Measurements from ENCODE around the gene MYO18B. TPM values are rescaled to one million over a fixed set of nuclear protein-coding genes. Genes with fewer than 3 reads are reported as not detected.

Gene MYO18B
- polyA plus RNA-seq, 1 donor (not counting 4 experiments of a cell fraction or from before 2014, with no cell fraction given) = not detected

DNA sequence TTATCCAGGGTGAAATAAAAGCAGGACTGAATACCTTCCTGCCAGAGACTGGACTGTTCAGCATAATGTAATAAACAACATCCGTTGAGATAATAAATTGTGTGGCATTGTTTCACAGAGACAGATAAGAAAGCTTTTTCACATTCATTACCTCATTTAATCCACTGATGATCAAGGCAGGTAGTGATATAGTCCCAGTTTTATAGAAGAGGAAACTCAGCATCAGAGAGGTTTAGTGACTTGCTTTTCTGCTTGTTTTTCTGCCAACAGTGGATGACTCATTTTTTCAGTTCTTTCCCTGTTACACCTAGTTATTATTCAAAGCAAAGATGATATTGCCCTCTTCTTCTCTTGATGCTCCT, 4.0 kb downstream of the MYO18B start:
- no peak overlapping the region for H3K4me2 ChIP-seq (ENCODE audit: control insufficient read depth, extremely low read depth, insufficient read depth, low read depth, low read length)
- no peaks in the 10 kb centered on the region for H3K79me2 ChIP-seq (ENCODE audit: control insufficient read depth, insufficient read depth, low read length)
- dilution Hi-C loops (cut with MboI; ENCODE audit: extremely low pct_ligation_motif_present, low sequenced_read_pairs) = no loop called here
- H3K36me3 ChIP-seq (ENCODE audit: control insufficient read depth in 2 of 2, extremely low read depth in 1 of 2, insufficient read depth in 2 of 2, low read length in 2 of 2) = no peaks in the 10 kb centered on the region
- H3K27ac ChIP-seq (ENCODE audit: control insufficient read depth, insufficient read depth, low read length) = no peak overlapping the region
- H4K20me1 ChIP-seq (ENCODE audit: control insufficient read depth, extremely low read depth, insufficient read depth, low read length) = no peaks in the 10 kb centered on the region
- H2AFZ ChIP-seq (ENCODE audit: control insufficient read depth, low read length) = no peak overlapping the region
- FAIRE-seq (peak; percentile 44), DNase-seq (ENCODE audit: low read depth, low spot score) (no peak)
- H3K4me3 ChIP-seq (ENCODE audit: control insufficient read depth in 2 of 3, extremely low read depth in 1 of 3, insufficient read depth in 2 of 3, low read depth in 1 of 3, low read length in 3 of 3) = no peak overlapping the region
- no peak overlapping the region for H3K9ac ChIP-seq (ENCODE audit: control insufficient read depth, extremely low read depth, insufficient read depth, low read length)
- H3K9me3 ChIP-seq (ENCODE audit: control insufficient read depth, low read depth, low read length) = no peaks in the 10 kb centered on the region
- H3K27me3 ChIP-seq (ENCODE audit: control insufficient read depth, extremely low read depth, insufficient read depth, low read length) = no peaks in the 10 kb centered on the region
- no peaks in the 10 kb centered on the region for H3K4me1 ChIP-seq (ENCODE audit: control insufficient read depth, extremely low read depth, insufficient read depth, low read length)
- TF ChIP-seq EZH2 (IDR thresholded peaks at IDR 0.05; ENCODE audit: low read length) = no peak
- TF ChIP-seq, protein P1, sequence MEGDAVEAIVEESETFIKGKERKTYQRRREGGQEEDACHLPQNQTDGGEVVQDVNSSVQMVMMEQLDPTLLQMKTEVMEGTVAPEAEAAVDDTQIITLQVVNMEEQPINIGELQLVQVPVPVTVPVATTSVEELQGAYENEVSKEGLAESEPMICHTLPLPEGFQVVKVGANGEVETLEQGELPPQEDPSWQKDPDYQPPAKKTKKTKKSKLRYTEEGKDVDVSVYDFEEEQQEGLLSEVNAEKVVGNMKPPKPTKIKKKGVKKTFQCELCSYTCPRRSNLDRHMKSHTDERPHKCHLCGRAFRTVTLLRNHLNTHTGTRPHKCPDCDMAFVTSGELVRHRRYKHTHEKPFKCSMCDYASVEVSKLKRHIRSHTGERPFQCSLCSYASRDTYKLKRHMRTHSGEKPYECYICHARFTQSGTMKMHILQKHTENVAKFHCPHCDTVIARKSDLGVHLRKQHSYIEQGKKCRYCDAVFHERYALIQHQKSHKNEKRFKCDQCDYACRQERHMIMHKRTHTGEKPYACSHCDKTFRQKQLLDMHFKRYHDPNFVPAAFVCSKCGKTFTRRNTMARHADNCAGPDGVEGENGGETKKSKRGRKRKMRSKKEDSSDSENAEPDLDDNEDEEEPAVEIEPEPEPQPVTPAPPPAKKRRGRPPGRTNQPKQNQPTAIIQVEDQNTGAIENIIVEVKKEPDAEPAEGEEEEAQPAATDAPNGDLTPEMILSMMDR (optimal IDR thresholded peaks at IDR 0.05 in 1 of 3, IDR thresholded peaks at IDR 0.05 in 1 of 3, conservative IDR thresholded peaks at IDR 0.05 in 1 of 3; ENCODE audit: extremely low read depth in 1 of 3, insufficient read depth in 2 of 3, low read length in 3 of 3) = no peak
- no peaks in the 10 kb centered on the region for H3K9me1 ChIP-seq (ENCODE audit: control insufficient read depth, extremely low read depth, insufficient read depth, low read length)

DNA sequence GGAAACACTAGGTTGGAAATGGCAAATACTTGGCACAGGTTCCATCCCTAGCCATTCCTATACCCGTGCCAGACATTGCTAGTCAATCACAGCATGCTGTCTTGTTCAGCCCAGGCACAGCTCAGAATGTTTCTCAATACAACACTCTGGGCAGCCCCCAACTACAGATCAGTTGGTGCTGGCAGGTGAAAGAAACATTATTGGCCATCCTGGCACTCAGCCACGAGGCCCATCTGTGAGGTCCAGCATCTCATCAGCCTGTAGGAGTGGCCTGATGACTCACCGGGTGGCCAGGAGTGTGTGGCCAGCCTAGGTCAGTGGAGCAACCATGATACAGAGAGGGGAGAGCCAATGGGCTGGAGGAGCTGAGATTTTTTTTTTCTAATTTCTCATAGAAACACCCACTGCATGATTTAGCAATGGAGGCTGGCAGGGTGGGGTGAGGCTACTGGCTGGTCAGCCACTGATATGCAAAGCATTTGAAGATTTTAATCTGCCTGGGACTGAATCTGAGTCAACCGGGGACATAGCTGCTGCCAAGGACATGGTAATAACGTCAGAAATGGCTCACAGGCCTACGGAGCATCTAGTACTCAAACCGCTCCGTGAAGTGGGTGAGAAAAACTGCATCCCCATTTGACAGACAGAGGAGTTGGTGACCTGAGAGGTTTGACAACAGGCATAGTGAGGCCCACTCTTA, 5.4 kb downstream of the MYO18B start:
- Histone ChIP-seq H4K20me1 (ENCODE audit: control insufficient read depth, extremely low read depth, insufficient read depth, low read length) (no peaks in the 10 kb centered on the region), H3K27ac (ENCODE audit: control insufficient read depth, insufficient read depth, low read length) (no peak overlapping the region), H3K27me3 (ENCODE audit: control insufficient read depth, extremely low read depth, insufficient read depth, low read length) (no peaks in the 10 kb centered on the region), H3K36me3 (ENCODE audit: control insufficient read depth in 2 of 2, extremely low read depth in 1 of 2, insufficient read depth in 2 of 2, low read length in 2 of 2) (no peaks in the 10 kb centered on the region), H3K4me3 (ENCODE audit: control insufficient read depth in 2 of 3, extremely low read depth in 1 of 3, insufficient read depth in 2 of 3, low read depth in 1 of 3, low read length in 3 of 3) (no peak overlapping the region), H3K4me2 (ENCODE audit: control insufficient read depth, extremely low read depth, insufficient read depth, low read depth, low read length) (no peak overlapping the region), H3K9me1 (ENCODE audit: control insufficient read depth, extremely low read depth, insufficient read depth, low read length) (no peaks in the 10 kb centered on the region), H3K4me1 (ENCODE audit: control insufficient read depth, extremely low read depth, insufficient read depth, low read length) (no peaks in the 10 kb centered on the region), H2AFZ (ENCODE audit: control insufficient read depth, low read length) (no peak overlapping the region), H3K9me3 (ENCODE audit: control insufficient read depth, low read depth, low read length) (no peaks in the 10 kb centered on the region), H3K9ac (ENCODE audit: control insufficient read depth, extremely low read depth, insufficient read depth, low read length) (no peak overlapping the region), H3K79me2 (ENCODE audit: control insufficient read depth, insufficient read depth, low read length) (no peaks in the 10 kb centered on the region)
- FAIRE-seq (no peak), DNase-seq (ENCODE audit: low read depth, low spot score) (no peak)
- dilution Hi-C loops (cut with MboI; ENCODE audit: extremely low pct_ligation_motif_present, low sequenced_read_pairs) = no loop called here
- TF ChIP-seq, protein P1 (optimal IDR thresholded peaks at IDR 0.05 in 1 of 3, IDR thresholded peaks at IDR 0.05 in 1 of 3, conservative IDR thresholded peaks at IDR 0.05 in 1 of 3; ENCODE audit: extremely low read depth in 1 of 3, insufficient read depth in 2 of 3, low read length in 3 of 3) = no peak
- no peak for TF ChIP-seq EZH2 (IDR thresholded peaks at IDR 0.05; ENCODE audit: low read length)

Data from keratinocyte (primary cell).